Body of pancreas (tissue), 4 donors: Measurements from ENCODE around the gene IL21. TPM values are rescaled to one million over a fixed set of nuclear protein-coding genes. Genes with fewer than 3 reads are reported as not detected.

Experiments
- ATAC-seq: fragments of 150-250 bp; one replicate; pipeline ENCODE4 v1.9.1; 2016
- DNase-seq, 4 donors: peaks; one replicate each; pipeline ENCODE4 v3.0.0-alpha.2; 2019
- H3K27ac ChIP-seq, 4 donors: fragments of 200-600 bp; sonication (generic); 1 replicate in 3 of 4; 2 replicates in 1 of 4; pipeline versions ENCODE4 v1.5.1 to v1.6.1; 2016 to 2019; ENCODE audit warnings: mild to moderate bottlenecking in 1 of 4, mixed read lengths in 1 of 4, moderate library complexity in 1 of 4
- H3K27me3 ChIP-seq, 2 donors: fragments of 200-600 bp; sonication (generic); one replicate each; pipeline ENCODE4 v1.6.0; 2016; ENCODE audit warnings: mild to moderate bottlenecking in 1 of 2
- H3K36me3 ChIP-seq, 2 donors: fragments of 200-600 bp; sonication (generic); replicated peaks in 1 of 2; 2 replicates each; pipeline ENCODE4 v1.5.1; 2016; ENCODE audit warnings: low read depth in 2 of 2; ENCODE audit not compliant: insufficient read depth in 1 of 2
- H3K4me1 ChIP-seq: fragments of 200-600 bp; sonication (generic); one replicate; pipeline ENCODE4 v1.6.0; 2016
- H3K4me3 ChIP-seq, 2 donors: fragments of 200-600 bp; sonication (generic); 1 replicate in 1 of 2; 2 replicates in 1 of 2; pipeline ENCODE4 v1.5.1; 2016 to 2019
- H3K9me3 ChIP-seq, 3 donors: fragments of 200-600 bp; sonication (generic); 1 replicate in 2 of 3; 2 replicates in 1 of 3; pipeline ENCODE4 v1.5.1; 2016
- POLR2A ChIP-seq, 3 donors: fragments of 450-650 bp; IDR thresholded peaks; one replicate each; pipeline ENCODE4 v1.6.1; 2016; ENCODE audit warnings: antibody characterized with exemption in 3 of 3, mild to moderate bottlenecking in 2 of 3
- WGBS, 2 donors: methylation state at CpG; one replicate each; pipeline ENCODE4 v1.1.5; 2017; 5-methylcytosine and 5-hydroxymethylcytosine counted together
- intact Hi-C: fragments of 100-400 bp; cut with DNase I; formaldehyde crosslinking; loops from one replicate; pipeline ENCODE4 v1.15.1; 2023
- total RNA-seq, 2 donors: library from RNA; depleted of rRNA; stranded (reverse); fragments of >200 nt; gene quantifications; one replicate each; pipeline ENCODE4 v1.1.0, GENCODE V29; 2016
- TF ChIP-seq, protein P1 (sequence below), 7 experiments: fragments of 450-650 bp in 4 of 7; fragments of 200-600 bp in 3 of 7; sonication (generic) in 3 of 7; IDR thresholded peaks; one replicate each; pipeline ENCODE4 v1.5.1; 2016 to 2019; ENCODE audit warnings: antibody characterized with exemption in 7 of 7

IL21 gene
- total RNA-seq, 2 donors from 2014 or later = not detected

DNA sequence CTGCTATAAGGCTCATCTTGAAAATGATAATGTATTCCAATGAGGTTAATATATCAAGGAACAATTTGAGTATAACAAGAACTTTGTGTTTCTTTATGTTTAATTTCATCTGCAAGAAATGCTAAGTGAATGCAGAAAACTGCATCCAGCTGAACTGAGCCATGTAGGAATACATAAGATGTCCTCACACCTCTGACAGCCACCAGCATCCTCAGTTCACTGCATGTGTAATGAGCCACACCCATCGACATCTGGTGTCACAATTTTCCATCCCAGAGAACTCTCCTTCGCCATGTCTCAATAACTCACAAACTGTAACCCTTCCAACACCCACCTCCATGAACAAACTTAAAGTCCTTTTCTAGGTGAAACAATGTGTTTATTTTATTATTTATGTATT lies 3.3 kb upstream of the IL21 start:
- DNase-seq = no peak
- no peak for TF ChIP-seq POLR2A (IDR thresholded peaks at IDR 0.05)
- TF ChIP-seq, protein P1, sequence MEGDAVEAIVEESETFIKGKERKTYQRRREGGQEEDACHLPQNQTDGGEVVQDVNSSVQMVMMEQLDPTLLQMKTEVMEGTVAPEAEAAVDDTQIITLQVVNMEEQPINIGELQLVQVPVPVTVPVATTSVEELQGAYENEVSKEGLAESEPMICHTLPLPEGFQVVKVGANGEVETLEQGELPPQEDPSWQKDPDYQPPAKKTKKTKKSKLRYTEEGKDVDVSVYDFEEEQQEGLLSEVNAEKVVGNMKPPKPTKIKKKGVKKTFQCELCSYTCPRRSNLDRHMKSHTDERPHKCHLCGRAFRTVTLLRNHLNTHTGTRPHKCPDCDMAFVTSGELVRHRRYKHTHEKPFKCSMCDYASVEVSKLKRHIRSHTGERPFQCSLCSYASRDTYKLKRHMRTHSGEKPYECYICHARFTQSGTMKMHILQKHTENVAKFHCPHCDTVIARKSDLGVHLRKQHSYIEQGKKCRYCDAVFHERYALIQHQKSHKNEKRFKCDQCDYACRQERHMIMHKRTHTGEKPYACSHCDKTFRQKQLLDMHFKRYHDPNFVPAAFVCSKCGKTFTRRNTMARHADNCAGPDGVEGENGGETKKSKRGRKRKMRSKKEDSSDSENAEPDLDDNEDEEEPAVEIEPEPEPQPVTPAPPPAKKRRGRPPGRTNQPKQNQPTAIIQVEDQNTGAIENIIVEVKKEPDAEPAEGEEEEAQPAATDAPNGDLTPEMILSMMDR (IDR thresholded peaks at IDR 0.05) = no peak
- Histone ChIP-seq H3K27me3 (no peaks in the 10 kb centered on the region), H3K9me3 (no peaks in the 10 kb centered on the region), H3K36me3 (no peaks in the 10 kb centered on the region), H3K4me1 (no peaks in the 10 kb centered on the region), H3K27ac (no peak overlapping the region), H3K4me3 (no peak overlapping the region)
- ATAC-seq = no peak
- WGBS, 2 donors = 54 to 59% methylated on average over 2 of the region's 2 CpGs
- intact Hi-C loops = no loop called here

DNA sequence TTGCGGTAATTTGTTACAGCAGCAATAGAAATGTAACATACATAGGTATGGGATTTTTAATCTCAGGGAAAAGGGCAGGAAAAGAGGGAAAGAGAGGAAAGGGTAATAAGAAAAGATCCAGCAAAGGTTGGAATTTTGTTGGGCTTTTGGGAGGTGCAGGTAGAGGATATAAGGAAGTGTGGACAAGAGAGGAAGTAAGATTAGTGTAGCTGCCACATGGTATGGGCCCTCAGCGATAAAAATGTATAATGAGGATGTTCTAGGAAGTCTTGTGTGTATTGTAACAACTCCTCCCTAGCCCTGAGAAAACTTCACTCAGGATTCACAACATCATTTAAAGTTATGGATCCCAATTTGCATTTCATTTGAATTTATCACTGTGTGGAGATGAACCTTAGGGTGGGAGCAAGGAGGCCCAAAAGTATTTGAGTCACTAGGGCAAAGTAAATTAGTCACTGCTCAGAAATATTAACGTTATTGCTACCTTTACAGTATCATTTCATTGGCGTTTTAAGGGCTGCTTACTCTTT lies 2.8 kb upstream of the IL21 start:
- WGBS, 2 donors = 71 to 72% methylated on average over 4 of the region's 4 CpGs
- no peaks in the 10 kb centered on the region for H3K36me3 ChIP-seq
- no peak for DNase-seq
- H3K4me1 ChIP-seq = no peaks in the 10 kb centered on the region
- ATAC-seq = no peak
- H3K9me3 ChIP-seq = no peaks in the 10 kb centered on the region
- intact Hi-C loops = no loop called here
- no peak overlapping the region for H3K4me3 ChIP-seq
- no peak for TF ChIP-seq POLR2A (IDR thresholded peaks at IDR 0.05)
- TF ChIP-seq, protein P1 (IDR thresholded peaks at IDR 0.05) = no peak
- no peaks in the 10 kb centered on the region for H3K27me3 ChIP-seq
- no peak overlapping the region for H3K27ac ChIP-seq

DNA sequence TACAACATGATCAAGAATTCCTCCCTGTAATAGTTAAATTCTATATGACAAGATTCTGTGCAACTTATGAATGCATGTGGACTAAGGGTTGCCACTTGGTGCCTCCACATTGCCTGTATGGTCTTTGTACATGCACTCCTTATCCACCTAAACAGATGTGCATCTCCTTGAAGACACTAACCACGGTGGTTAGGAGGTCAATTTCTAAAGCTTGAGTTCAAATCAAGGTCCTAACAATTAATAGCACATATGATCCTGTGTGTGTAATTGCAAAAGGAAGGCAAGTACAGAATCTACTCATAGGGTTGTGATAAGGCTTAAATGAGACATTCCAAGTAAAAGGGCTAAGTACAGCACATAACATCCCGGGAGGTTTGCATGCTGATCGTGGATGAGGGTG lies 1.5 kb upstream of the IL21 start:
- no peaks in the 10 kb centered on the region for H3K4me1 ChIP-seq
- no peak overlapping the region for H3K27ac ChIP-seq
- H3K4me3 ChIP-seq = no peak overlapping the region
- H3K27me3 ChIP-seq = no peaks in the 10 kb centered on the region
- WGBS, 2 donors = 32 to 61% methylated on average over 3 of the region's 3 CpGs
- ATAC-seq (no peak), DNase-seq (no peak)
- TF ChIP-seq POLR2A (IDR thresholded peaks at IDR 0.05) = no peak
- TF ChIP-seq, protein P1 (IDR thresholded peaks at IDR 0.05) = no peak
- intact Hi-C loops = no loop called here
- H3K9me3 ChIP-seq = no peaks in the 10 kb centered on the region
- H3K36me3 ChIP-seq = no peaks in the 10 kb centered on the region

DNA sequence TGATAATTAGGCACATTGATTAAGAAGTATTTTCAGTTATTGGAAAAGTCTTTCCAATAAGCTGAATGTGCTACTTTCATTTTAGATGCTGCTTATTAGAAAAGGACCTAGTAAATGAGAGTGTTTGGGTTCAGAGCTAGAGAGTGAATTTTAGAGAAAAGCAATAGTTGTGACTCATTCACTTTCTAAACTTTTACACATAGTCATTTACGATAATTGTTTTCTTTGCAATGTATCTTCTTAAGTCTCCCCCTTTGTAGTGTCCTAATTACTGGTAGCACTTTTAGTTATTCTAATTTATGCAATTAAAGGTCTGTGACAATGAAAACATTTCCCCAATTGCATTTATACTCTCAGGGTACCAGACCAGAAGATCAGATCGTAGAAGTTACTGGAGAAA lies 1.3 kb downstream of the IL21 start:
- H3K27me3 ChIP-seq = no peaks in the 10 kb centered on the region
- 74 to 81% methylated on average over 2 of the region's 2 CpGs for WGBS, 2 donors
- H3K4me1 ChIP-seq = no peaks in the 10 kb centered on the region
- H3K36me3 ChIP-seq = no peaks in the 10 kb centered on the region
- no peak for TF ChIP-seq POLR2A (IDR thresholded peaks at IDR 0.05)
- TF ChIP-seq, protein P1 (IDR thresholded peaks at IDR 0.05) = no peak
- no peak overlapping the region for H3K27ac ChIP-seq
- H3K9me3 ChIP-seq = no peaks in the 10 kb centered on the region
- DNase-seq (no peak), ATAC-seq (no peak)
- no peak overlapping the region for H3K4me3 ChIP-seq
- intact Hi-C loops = no loop called here
